Erythroblast (primary cell): ENCODE results near the gene C9orf78.

ENCODE experiments used
- GATA1 ChIP-seq: IDR thresholded peaks from 2 replicates; pipeline ENCODE4 v1.6.1; 2011; ENCODE audit warnings: low read depth, mild to moderate bottlenecking, control low read depth, low read length, moderate library complexity
- POLR2A ChIP-seq: IDR thresholded peaks from 2 replicates; pipeline ENCODE4 v1.6.1; 2011; ENCODE audit warnings: mild to moderate bottlenecking, low read length

GRCh38 chr9:129845373-129845772 is 10.3 kb upstream of the C9orf78 start:
- TF ChIP-seq GATA1 (no peak), POLR2A (no peak)
